Right lobe of liver (tissue), 4 donors: ENCODE data around the gene ABHD12B.

ENCODE experiments used
- POLR2A ChIP-seq: fragments of 450-650 bp; IDR thresholded peaks from one replicate; pipeline ENCODE4 v1.6.1; 2017; ENCODE audit warnings: antibody characterized with exemption, mild to moderate bottlenecking
- TF ChIP-seq, protein P1 (sequence below), 4 donors: fragments of 200-600 bp in 3 of 4; fragments of 450-650 bp in 1 of 4; IDR thresholded peaks; one replicate each; pipeline versions ENCODE4 v1.5.1 to v1.8.0; 2016 to 2022; ENCODE audit warnings: antibody characterized with exemption in 4 of 4, mild to moderate bottlenecking in 2 of 4
- donor health status: DM: no; HTN: no; CAD: no.
- donor health status: DM: no; HTN: no; CAD: no.
- donor health status: DM: no; HTN: yes; CAD: no.

- TF ChIP-seq, protein P1, sequence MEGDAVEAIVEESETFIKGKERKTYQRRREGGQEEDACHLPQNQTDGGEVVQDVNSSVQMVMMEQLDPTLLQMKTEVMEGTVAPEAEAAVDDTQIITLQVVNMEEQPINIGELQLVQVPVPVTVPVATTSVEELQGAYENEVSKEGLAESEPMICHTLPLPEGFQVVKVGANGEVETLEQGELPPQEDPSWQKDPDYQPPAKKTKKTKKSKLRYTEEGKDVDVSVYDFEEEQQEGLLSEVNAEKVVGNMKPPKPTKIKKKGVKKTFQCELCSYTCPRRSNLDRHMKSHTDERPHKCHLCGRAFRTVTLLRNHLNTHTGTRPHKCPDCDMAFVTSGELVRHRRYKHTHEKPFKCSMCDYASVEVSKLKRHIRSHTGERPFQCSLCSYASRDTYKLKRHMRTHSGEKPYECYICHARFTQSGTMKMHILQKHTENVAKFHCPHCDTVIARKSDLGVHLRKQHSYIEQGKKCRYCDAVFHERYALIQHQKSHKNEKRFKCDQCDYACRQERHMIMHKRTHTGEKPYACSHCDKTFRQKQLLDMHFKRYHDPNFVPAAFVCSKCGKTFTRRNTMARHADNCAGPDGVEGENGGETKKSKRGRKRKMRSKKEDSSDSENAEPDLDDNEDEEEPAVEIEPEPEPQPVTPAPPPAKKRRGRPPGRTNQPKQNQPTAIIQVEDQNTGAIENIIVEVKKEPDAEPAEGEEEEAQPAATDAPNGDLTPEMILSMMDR (IDR thresholded peaks at IDR 0.05), result no peak
- no peak for TF ChIP-seq POLR2A
Observed at GRCh38 chr14:50906326-50907065, 34.6 kb downstream of the ABHD12B start.
